ENCODE measurements around the gene PPARGC1A.
A peak's percentile ranks its signal among the peaks of the same experiment; 100 is the strongest.

The PPARGC1A gene

DNA sequence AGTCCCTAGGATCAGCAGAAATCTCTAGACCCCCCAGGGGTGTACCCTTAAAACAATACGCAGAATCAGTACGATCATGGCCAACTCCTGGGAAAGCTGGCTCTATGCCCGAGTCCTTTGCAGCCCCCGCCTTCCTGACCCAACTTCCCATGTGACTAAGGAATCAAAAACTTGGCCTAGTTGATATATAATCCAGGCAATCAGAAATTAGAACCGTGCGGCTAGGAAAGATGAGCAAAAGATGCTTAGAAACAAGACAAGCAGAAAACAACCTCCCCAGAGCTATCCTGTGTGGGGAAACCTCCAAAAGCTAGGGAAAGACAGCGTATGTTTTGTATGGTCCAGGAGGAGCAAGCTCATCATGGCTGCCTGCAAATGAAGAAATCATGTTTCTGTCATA lies 110.0 kb downstream of the PPARGC1A start:
- TF ChIP-seq NFIC (IDR thresholded peaks at IDR 0.05) (no peak), TAF1 (IDR thresholded peaks at IDR 0.05; ENCODE audit: low read depth) (no peak), REST (IDR thresholded peaks at IDR 0.05; ENCODE audit: low read depth) (no peak), USF1 (IDR thresholded peaks at IDR 0.05) (no peak)

- TF ChIP-seq, protein P1, sequence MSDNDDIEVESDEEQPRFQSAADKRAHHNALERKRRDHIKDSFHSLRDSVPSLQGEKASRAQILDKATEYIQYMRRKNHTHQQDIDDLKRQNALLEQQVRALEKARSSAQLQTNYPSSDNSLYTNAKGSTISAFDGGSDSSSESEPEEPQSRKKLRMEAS (IDR thresholded peaks at IDR 0.05): no peak
- TF ChIP-seq TEAD4 (IDR thresholded peaks at IDR 0.05): no peak
- TF ChIP-seq EGR1 (IDR thresholded peaks at IDR 0.05): no peak
- TF ChIP-seq NFIC (IDR thresholded peaks at IDR 0.05): no peak
- TF ChIP-seq USF1 (IDR thresholded peaks at IDR 0.05): no peak
- no peak for TF ChIP-seq EP300 (IDR thresholded peaks at IDR 0.05; ENCODE audit: borderline replicate concordance)
- TF ChIP-seq CREB1 (IDR thresholded peaks at IDR 0.05; ENCODE audit: low read depth): no peak
- TF ChIP-seq TCF12 (IDR thresholded peaks at IDR 0.05; ENCODE audit: low read depth): no peak
- TF ChIP-seq ZBTB7A (IDR thresholded peaks at IDR 0.05; ENCODE audit: low read depth): no peak
- TF ChIP-seq REST (IDR thresholded peaks at IDR 0.05; ENCODE audit: low read depth): no peak
- no peak for TF ChIP-seq YY1 (IDR thresholded peaks at IDR 0.05; ENCODE audit: low read depth)
- no peak for TF ChIP-seq TAF1 (IDR thresholded peaks at IDR 0.05; ENCODE audit: low read depth)
- TF ChIP-seq FOXM1 (IDR thresholded peaks at IDR 0.05; ENCODE audit: borderline replicate concordance, low read depth): no peak
- TF ChIP-seq CEBPB (IDR thresholded peaks at IDR 0.05): no peak
- no peak for TF ChIP-seq RAD21 (IDR thresholded peaks at IDR 0.05; ENCODE audit: low read depth)
Measured at GRCh38 chr4:23779422-23779821, 110.4 kb downstream of the PPARGC1A start.

DNA sequence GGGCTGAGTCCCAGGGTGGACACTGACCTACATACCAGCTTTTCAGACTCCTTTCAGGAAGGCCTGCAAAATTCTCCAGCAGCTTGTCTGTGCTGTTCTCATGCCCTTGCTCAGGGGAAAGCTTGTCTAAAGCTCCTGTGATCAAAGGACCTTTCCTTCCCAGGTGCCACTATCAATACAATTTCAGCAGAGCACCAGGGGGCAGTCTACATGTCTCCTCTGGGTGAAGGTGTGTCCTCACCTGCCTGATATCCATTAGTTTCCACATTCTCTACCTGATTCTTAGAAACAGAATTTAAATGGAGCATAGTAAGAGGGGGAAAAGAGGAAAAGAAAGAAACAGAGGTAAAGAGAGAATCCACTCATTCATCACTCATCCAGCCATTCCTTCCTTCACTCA lies 114.2 kb downstream of the PPARGC1A start:
- TF ChIP-seq NFIC (IDR thresholded peaks at IDR 0.05) (no peak), CREB1 (IDR thresholded peaks at IDR 0.05; ENCODE audit: low read depth) (no peak), USF1 (IDR thresholded peaks at IDR 0.05) (no peak), RAD21 (IDR thresholded peaks at IDR 0.05; ENCODE audit: low read depth) (peak; percentile 36; the same call in 1 of the 2 replicates), YY1 (IDR thresholded peaks at IDR 0.05; ENCODE audit: low read depth) (no peak), EP300 (IDR thresholded peaks at IDR 0.05; ENCODE audit: borderline replicate concordance) (no peak)
- TF ChIP-seq, protein P1 (IDR thresholded peaks at IDR 0.05): no peak

GRCh38 chr4:23774909-23775308 lies 114.9 kb downstream of the PPARGC1A start:
- TF ChIP-seq NFIC (IDR thresholded peaks at IDR 0.05): no peak
- no peak for TF ChIP-seq TAF1 (IDR thresholded peaks at IDR 0.05; ENCODE audit: low read depth)
- no peak for TF ChIP-seq CREB1 (IDR thresholded peaks at IDR 0.05; ENCODE audit: low read depth)
- no peak for TF ChIP-seq TCF12 (IDR thresholded peaks at IDR 0.05; ENCODE audit: low read depth)
- TF ChIP-seq CEBPB (IDR thresholded peaks at IDR 0.05): no peak
- TF ChIP-seq USF1 (IDR thresholded peaks at IDR 0.05): no peak
- no peak for TF ChIP-seq REST (IDR thresholded peaks at IDR 0.05; ENCODE audit: low read depth)

Measured in Ishikawa (cell line).